ENCODE results near the gene CYS1.

CYS1 gene

DNA sequence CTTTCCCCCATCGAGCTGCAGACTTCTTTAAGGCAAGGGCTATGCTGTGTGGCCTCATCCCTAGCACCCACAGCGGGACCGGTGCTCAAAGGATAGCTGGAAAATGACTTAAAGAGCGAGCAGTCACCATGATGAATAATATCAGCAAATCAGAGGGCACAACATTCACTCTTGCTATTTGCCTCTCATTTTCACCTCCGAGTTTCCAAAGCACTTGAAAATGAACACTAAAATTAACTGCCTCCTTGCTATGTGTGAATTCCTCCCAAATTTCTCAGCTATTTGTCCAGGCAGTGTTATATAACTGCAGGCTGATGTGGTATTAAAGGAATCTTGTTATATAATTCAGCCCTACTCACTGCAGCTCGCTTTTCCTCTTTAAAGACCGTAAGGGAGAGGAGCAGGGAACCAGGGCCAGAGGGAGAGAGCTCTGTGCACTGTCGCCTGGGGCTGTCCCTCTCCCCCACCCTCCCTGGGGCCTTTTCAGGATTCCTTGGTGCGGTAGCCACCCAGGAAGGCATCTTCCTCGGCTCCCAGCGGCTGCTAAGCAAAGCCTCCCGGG, 1.4 kb downstream of the CYS1 start:
- Histone ChIP-seq H3K27ac (peak overlapping the region; percentile 95 to 98), H3K4me3 (peak overlapping the region; percentile 94)
- TF ChIP-seq, protein P1, sequence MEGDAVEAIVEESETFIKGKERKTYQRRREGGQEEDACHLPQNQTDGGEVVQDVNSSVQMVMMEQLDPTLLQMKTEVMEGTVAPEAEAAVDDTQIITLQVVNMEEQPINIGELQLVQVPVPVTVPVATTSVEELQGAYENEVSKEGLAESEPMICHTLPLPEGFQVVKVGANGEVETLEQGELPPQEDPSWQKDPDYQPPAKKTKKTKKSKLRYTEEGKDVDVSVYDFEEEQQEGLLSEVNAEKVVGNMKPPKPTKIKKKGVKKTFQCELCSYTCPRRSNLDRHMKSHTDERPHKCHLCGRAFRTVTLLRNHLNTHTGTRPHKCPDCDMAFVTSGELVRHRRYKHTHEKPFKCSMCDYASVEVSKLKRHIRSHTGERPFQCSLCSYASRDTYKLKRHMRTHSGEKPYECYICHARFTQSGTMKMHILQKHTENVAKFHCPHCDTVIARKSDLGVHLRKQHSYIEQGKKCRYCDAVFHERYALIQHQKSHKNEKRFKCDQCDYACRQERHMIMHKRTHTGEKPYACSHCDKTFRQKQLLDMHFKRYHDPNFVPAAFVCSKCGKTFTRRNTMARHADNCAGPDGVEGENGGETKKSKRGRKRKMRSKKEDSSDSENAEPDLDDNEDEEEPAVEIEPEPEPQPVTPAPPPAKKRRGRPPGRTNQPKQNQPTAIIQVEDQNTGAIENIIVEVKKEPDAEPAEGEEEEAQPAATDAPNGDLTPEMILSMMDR (IDR thresholded peaks at IDR 0.05): no peak
- no peak for DNase-seq (ENCODE audit: low spot score)

DNA sequence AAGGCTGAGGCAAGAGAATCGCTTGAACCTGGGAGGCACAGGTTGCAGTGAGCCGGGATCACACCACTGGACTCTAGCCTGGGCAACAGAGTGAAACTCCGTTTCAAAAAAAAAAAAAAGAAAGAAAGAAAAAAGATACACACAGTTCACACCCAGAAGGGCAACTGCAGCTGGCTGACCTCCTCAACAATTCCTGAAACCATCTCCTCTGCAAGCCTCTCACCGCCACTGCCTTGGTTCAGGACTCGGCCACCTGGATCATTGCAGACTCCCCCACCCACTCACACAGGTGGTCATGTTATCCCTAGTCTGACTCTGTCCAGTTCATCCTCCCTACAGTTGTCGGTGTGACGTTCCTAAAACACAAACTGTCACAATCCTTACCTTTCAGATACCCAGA, 2.2 kb downstream of the CYS1 start:
- peak overlapping the region in 1 of 2 donors; percentile 98 for H3K27ac ChIP-seq
- TF ChIP-seq, protein P1 (IDR thresholded peaks at IDR 0.05): no peak
- peak overlapping the region; percentile 94 for H3K4me3 ChIP-seq
- no peak for DNase-seq (ENCODE audit: low spot score)

DNA sequence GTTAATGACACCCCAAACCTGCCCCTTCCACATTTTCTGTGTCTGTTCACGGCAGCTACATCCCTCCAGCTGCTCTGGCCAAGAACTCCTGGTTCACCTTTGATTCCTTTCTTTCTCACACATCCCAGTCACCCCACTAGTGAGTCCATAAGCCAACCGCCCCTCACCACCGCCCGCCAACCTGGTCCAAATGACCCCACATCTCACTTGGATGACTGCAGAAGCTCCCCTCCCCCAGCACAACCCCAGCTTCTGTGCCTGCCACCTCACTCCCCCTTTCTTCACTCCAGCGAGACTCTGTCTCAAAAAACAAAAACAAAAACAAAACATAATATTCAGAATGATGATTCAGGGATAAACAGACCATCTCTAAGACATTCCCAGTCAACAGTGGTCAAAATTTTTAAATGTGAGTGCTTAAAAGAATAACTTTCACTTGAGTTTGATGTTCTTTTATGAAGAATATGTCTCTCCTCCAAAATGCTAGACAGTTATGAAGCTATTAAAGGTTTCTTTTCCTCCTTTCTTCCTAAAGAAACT, 3.2 kb downstream of the CYS1 start:
- no peak for DNase-seq (ENCODE audit: low spot score)
- H3K27ac ChIP-seq: no peak overlapping the region
- TF ChIP-seq, protein P1 (IDR thresholded peaks at IDR 0.05): no peak
- H3K4me3 ChIP-seq: no peak overlapping the region

DNA sequence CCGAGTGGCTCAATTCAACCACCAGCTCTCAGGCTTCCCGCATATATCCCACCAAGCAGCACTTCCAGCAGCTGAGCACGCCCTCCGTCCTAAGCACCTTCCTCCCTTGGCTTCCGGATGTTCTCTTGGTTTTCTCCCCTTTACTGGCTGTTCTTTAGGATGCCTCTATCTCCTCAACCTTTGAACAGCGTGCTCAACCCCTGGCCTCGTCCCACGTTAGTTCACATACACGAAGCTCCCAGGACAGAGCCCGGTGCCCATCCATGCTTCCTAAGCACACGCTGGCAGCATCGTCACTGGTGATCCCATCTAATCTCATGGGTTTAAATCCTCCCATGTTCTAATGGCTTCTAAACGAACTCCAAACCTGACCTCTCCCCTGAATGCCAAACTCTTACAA, 3.7 kb downstream of the CYS1 start:
- TF ChIP-seq, protein P1 (IDR thresholded peaks at IDR 0.05): no peak
- Histone ChIP-seq H3K4me3 (no peak overlapping the region), H3K27ac (no peak overlapping the region)
- DNase-seq (ENCODE audit: low spot score): no peak

DNA sequence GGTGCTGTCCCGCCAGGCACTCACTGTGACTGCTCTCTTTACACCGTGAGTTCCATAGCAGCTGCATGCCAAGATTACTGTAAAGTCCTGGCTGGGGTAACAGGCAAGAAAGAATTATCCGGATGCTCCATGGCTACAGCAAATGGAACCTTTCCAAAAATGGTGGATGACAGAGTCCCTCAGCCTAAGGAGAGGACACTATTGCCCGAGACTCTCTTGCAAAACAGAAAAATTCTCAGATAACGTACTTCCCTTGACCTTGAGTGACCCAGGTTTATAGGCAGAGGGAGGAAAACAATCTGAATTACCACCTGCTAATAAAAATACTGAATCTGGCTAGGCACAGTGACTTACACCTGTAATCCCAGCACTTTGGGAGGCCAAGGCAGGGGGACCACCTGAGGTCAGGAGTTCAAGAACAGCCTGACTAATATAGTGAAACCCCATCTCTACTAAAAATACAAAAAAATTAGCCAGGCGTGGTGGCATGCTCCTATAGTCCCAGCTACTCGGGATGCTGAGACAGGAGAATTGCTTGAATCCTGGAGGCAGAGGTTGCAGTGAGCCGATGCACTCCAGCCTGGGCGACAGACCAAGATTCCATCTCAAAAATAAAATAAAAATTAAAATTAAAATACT, 4.5 kb downstream of the CYS1 start:
- Histone ChIP-seq H3K27ac (no peak overlapping the region), H3K4me3 (no peak overlapping the region)
- no peak for DNase-seq (ENCODE audit: low spot score)
- TF ChIP-seq, protein P1 (IDR thresholded peaks at IDR 0.05): no peak

DNA sequence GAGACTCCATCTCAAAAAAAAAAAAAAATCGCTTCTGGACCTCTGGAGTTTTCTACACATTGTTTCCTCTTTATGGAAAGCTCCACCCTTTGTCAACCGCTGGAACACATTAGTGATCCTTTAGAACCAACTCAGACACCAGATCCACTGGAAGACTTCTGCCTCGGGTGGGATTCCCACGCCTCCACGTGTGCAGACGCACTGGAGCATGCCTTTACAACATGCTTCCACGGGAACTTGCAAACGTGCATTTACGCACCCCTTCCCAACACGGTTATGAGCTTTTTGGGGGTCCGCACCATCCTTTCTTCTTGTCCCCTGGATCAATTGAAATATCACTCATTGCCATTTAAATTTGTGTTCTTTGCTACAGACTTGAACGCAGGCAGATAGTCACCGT, 5.1 kb downstream of the CYS1 start:
- no peak for DNase-seq (ENCODE audit: low spot score)
- no peak overlapping the region for H3K27ac ChIP-seq
- H3K4me3 ChIP-seq: no peak overlapping the region
- TF ChIP-seq, protein P1 (IDR thresholded peaks at IDR 0.05): no peak

DNA sequence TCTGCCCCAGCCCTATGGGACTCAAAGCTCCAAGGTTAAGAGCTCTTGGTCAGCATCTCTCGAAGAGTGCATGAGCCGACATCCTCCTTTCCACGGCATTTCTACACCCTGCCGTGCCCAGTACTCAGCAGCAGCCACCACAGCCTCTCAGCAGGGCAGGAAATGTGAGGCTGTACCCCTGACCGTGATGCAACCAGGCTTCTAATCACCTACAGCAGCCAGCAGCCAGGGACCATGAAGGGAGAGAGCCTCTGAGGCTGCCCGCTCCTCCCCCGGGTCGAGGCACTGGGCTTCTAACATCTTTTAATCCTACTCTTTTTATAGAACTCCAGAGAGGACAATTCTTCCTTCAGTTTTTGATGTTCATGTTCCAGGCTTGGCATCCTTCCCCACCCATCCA, 6.5 kb downstream of the CYS1 start:
- TF ChIP-seq, protein P1 (IDR thresholded peaks at IDR 0.05): no peak
- H3K4me3 ChIP-seq: no peak overlapping the region
- no peak overlapping the region for H3K27ac ChIP-seq
- DNase-seq (ENCODE audit: low spot score): no peak
